CD14-positive monocyte (primary cell): ENCODE data around the gene ARSB. TPM values are rescaled to one million over a fixed set of nuclear protein-coding genes. Genes with fewer than 3 reads are reported as not detected.

ENCODE experiments used
- DNase-seq, 3 donors: peaks; one replicate each; pipeline ENCODE4 v3.0.0-alpha.2; 2011 to 2022
- H2AFZ ChIP-seq: 2 replicates; pipeline ENCODE4 v1.6.0; 2012; ENCODE audit warnings: mild to moderate bottlenecking, low read depth, low read length, inconsistent platforms; ENCODE audit not compliant: insufficient read depth, poor library complexity, severe bottlenecking
- H3K27ac ChIP-seq, 2 donors: 1 replicate in 1 of 2; 2 replicates in 1 of 2; pipeline ENCODE4 v1.5.1; 2012 to 2013; ENCODE audit warnings: low read length in 2 of 2, control low read depth in 1 of 2, inconsistent platforms in 1 of 2, low read depth in 1 of 2, mild to moderate bottlenecking in 1 of 2
- H3K27me3 ChIP-seq, 2 donors: one replicate each; pipeline versions ENCODE4 v1.6.0 to v1.6.1; 2011 to 2013; ENCODE audit warnings: low read length in 2 of 2; ENCODE audit not compliant: control insufficient read depth in 2 of 2, insufficient read depth in 2 of 2
- H3K36me3 ChIP-seq, 2 donors: replicated peaks in 1 of 2; 1 replicate in 1 of 2; 2 replicates in 1 of 2; pipeline versions ENCODE4 v1.5.1 to v1.6.1; 2012 to 2013; ENCODE audit warnings: low read length in 2 of 2, control low read depth in 1 of 2, inconsistent platforms in 1 of 2, mild to moderate bottlenecking in 1 of 2; ENCODE audit not compliant: insufficient read depth in 2 of 2, control insufficient read depth in 1 of 2
- H3K4me1 ChIP-seq, 2 donors: 1 replicate in 1 of 2; 2 replicates in 1 of 2; pipeline versions ENCODE4 v1.5.1 to v1.6.1; 2012 to 2013; ENCODE audit warnings: low read length in 2 of 2, control low read depth in 1 of 2, inconsistent platforms in 1 of 2, mild to moderate bottlenecking in 1 of 2, moderate library complexity in 1 of 2; ENCODE audit not compliant: insufficient read depth in 2 of 2, control insufficient read depth in 1 of 2
- H3K4me2 ChIP-seq: replicated peaks from 2 replicates; pipeline ENCODE3; 2012; ENCODE audit warnings: low read length, moderate library complexity, mild to moderate bottlenecking; ENCODE audit not compliant: poor library complexity, severe bottlenecking; ENCODE audit errors: extremely low read depth
- H3K4me3 ChIP-seq, 3 experiments: fragments of 200-600 bp in 1 of 3; sonication (generic) in 1 of 3; replicated peaks in 1 of 3; 1 replicate in 2 of 3; 2 replicates in 1 of 3; pipeline ENCODE4 v1.5.1; 2011 to 2013; ENCODE audit warnings: low read length in 3 of 3, mild to moderate bottlenecking in 3 of 3, control low read depth in 2 of 3, low read depth in 2 of 3, inconsistent platforms in 1 of 3, moderate library complexity in 1 of 3
- H3K79me2 ChIP-seq: 2 replicates; pipeline ENCODE4 v1.6.0; 2012; ENCODE audit warnings: mild to moderate bottlenecking, control low read depth, inconsistent platforms, low read length, moderate library complexity; ENCODE audit not compliant: insufficient read depth
- H3K9ac ChIP-seq: 2 replicates; pipeline ENCODE4 v1.6.0; 2017; ENCODE audit warnings: low read length, mild to moderate bottlenecking; ENCODE audit not compliant: insufficient read depth, poor library complexity, severe bottlenecking
- H3K9me3 ChIP-seq, 2 donors: replicated peaks in 1 of 2; 1 replicate in 1 of 2; 2 replicates in 1 of 2; pipeline versions ENCODE4 v1.5.1 to v1.6.1; 2012 to 2013; ENCODE audit warnings: low read length in 2 of 2, control low read depth in 1 of 2; ENCODE audit not compliant: control insufficient read depth in 1 of 2, insufficient read depth in 1 of 2
- H4K20me1 ChIP-seq: 2 replicates; pipeline ENCODE4 v1.6.0; 2012; ENCODE audit warnings: mild to moderate bottlenecking, low read length, control low read depth, moderate library complexity; ENCODE audit not compliant: insufficient read depth
- H3K27ac Mint-ChIP-seq, 7 donors: one replicate each; pipeline ENCODE4 v1.8.0; 2020; ENCODE audit warnings: mild to moderate bottlenecking in 7 of 7, mixed read lengths in 7 of 7, moderate library complexity in 6 of 7, inconsistent platforms in 2 of 7
- H3K27me3 Mint-ChIP-seq, 3 donors: one replicate each; pipeline ENCODE4 v1.8.0; 2021 to 2022; ENCODE audit warnings: low read depth in 3 of 3, mild to moderate bottlenecking in 3 of 3, mixed read lengths in 3 of 3, moderate library complexity in 3 of 3, inconsistent platforms in 1 of 3
- H3K36me3 Mint-ChIP-seq, 2 donors: one replicate each; pipeline ENCODE4 v1.8.0; 2020; ENCODE audit warnings: mixed read lengths in 2 of 2, inconsistent platforms in 1 of 2, mild to moderate bottlenecking in 1 of 2
- H3K4me1 Mint-ChIP-seq: one replicate; pipeline ENCODE4 v1.8.0; 2020; ENCODE audit warnings: mild to moderate bottlenecking, mixed read lengths
- H3K4me3 Mint-ChIP-seq, 2 donors: one replicate each; pipeline ENCODE4 v1.8.0; 2020; ENCODE audit warnings: mild to moderate bottlenecking in 2 of 2, mixed read lengths in 2 of 2, moderate library complexity in 1 of 2
- H3K9me3 Mint-ChIP-seq, 7 donors: one replicate each; pipeline ENCODE4 v1.8.0; 2020 to 2022; ENCODE audit warnings: mixed read lengths in 7 of 7, mild to moderate bottlenecking in 6 of 7, moderate library complexity in 6 of 7, inconsistent platforms in 2 of 7
- CTCF ChIP-seq: fragments of 200-600 bp; IDR thresholded peaks from one replicate; pipeline ENCODE4 v1.8.0; 2022; ENCODE audit warnings: antibody characterized with exemption, mild to moderate bottlenecking
- WGBS: methylation state at CpG from one replicate; pipeline ENCODE4 v1.1.5; 2013; ENCODE audit warnings: missing lambda C conversion rate; ENCODE audit not compliant: insufficient coverage; 5-methylcytosine and 5-hydroxymethylcytosine counted together
- intact Hi-C, 2 donors: fragments of 100-400 bp; cut with micrococcal nuclease; formaldehyde crosslinking; loops; one replicate each; pipeline versions ENCODE4 v1.15.0 to v1.15.1; 2023
- polyA plus RNA-seq, 3 donors: library from polyadenylated mRNA; depleted of rRNA in 1 of 3; unstranded in 2 of 3; stranded (reverse) in 1 of 3; fragments of 300-500 nt in 2 of 3; fragments of >200 nt in 1 of 3; fragmentation: Illumina TruSeq in 2 of 3; gene quantifications; 1 replicate in 2 of 3; 2 replicates in 1 of 3; pipeline ENCODE4 v1.2.3, GENCODE V29; 2012 to 2021

The ARSB gene
- polyA plus RNA-seq, 3 donors: 18.0 to 28.7 (median 18.1) TPM

- DNase-seq: no peak
- no peak overlapping the region for H2AFZ ChIP-seq
- H3K27ac Mint-ChIP-seq: peak overlapping the region in 6 of 7 donors; percentile 23 to 83 (median 65)
Measured at GRCh38 chr5:78757269-78758053, 227.6 kb downstream of the ARSB start.

GRCh38 chr5:78756858-78757257 is 228.3 kb downstream of the ARSB start:
- Histone ChIP-seq H3K79me2 (no peaks in the 10 kb centered on the region), H3K4me1 (peaks cover 47 to 48% of the 10 kb centered on the region in 2 donors), H3K9ac (no peak overlapping the region), H3K27ac (no peak overlapping the region), H3K36me3 (no peaks in the 10 kb centered on the region), H3K27me3 (no peaks in the 10 kb centered on the region), H2AFZ (no peak overlapping the region), H3K4me2 (no peak overlapping the region), H4K20me1 (no peaks in the 10 kb centered on the region), H3K4me3 (no peak overlapping the region), H3K9me3 (no peaks in the 10 kb centered on the region)
- Mint-ChIP-seq H3K36me3 (no peaks in the 10 kb centered on the region), H3K9me3 (peaks cover 0 to 6% (median 0%) of the 10 kb centered on the region in 7 donors), H3K4me1 (peaks cover 53% of the 10 kb centered on the region), H3K27me3 (peaks cover 0 to 7% (median 1%) of the 10 kb centered on the region in 3 donors), H3K4me3 (no peak overlapping the region), H3K27ac (no peak overlapping the region)
- WGBS: 100% methylated on average over 2 of the region's 3 CpGs
- no peak for TF ChIP-seq CTCF
- no peak for DNase-seq
- intact Hi-C loops: no loop called here

More at GRCh38 chr5:78757269-78758053, 227.6 kb downstream of the ARSB start:
- no peak for TF ChIP-seq CTCF
- no peak overlapping the region for H3K4me3 Mint-ChIP-seq
- Histone ChIP-seq H3K9ac (no peak overlapping the region), H3K4me2 (no peak overlapping the region), H3K79me2 (no peaks in the 10 kb centered on the region), H3K4me3 (no peak overlapping the region), H3K36me3 (no peaks in the 10 kb centered on the region), H3K27ac (no peak overlapping the region), H3K9me3 (no peaks in the 10 kb centered on the region), H3K27me3 (no peaks in the 10 kb centered on the region), H3K4me1 (peaks cover 52% of the 10 kb centered on the region in 2 donors), H4K20me1 (no peaks in the 10 kb centered on the region)
- H3K27me3 Mint-ChIP-seq: peaks cover 0 to 7% (median 1%) of the 10 kb centered on the region in 3 donors
- peaks cover 0 to 8% (median 0%) of the 10 kb centered on the region in 7 donors for H3K9me3 Mint-ChIP-seq
- peaks cover 58% of the 10 kb centered on the region for H3K4me1 Mint-ChIP-seq
- WGBS: 94% methylated on average over 3 of the region's 7 CpGs
- intact Hi-C loops: no loop called here
- H3K36me3 Mint-ChIP-seq: no peaks in the 10 kb centered on the region
